GM13976 (cell line): ENCODE results near the gene IGFL2.
"Not testable (repeated sequence)": the region's sequence is repeated elsewhere in the genome, so short reads cannot be mapped to it uniquely, and the experiment has no call there.

Experiments used
- DNase-seq: peaks from one replicate; pipeline ENCODE4 v3.0.0; 2012; ENCODE audit warnings: low spot score
- CTCF ChIP-seq: IDR thresholded peaks from 2 replicates; pipeline ENCODE4 v1.5.1; 2012; ENCODE audit warnings: borderline replicate concordance, mild to moderate bottlenecking; ENCODE audit not compliant: insufficient read depth; ENCODE audit errors: extremely low read depth, missing control alignments, control extremely low read depth
- in situ Hi-C: fragments of 300-500 bp; cut with MboI; formaldehyde crosslinking; loops from one replicate; pipeline ENCODE4 v1.12.0; 2022; ENCODE audit warnings: low sequenced_read_pairs, mixed read lengths, inconsistent platforms; ENCODE audit not compliant: unreplicated experiment

Gene IGFL2

GRCh38 chr19:46147791-46148288 is at the start of gene IGFL2:
IGFL2 (plus strand) TSS chr19:46148238; CDS start chr19:46148279, 41 bp downstream.
- DNase-seq: no peak
- in situ Hi-C loops: no loop called here
- no peak for TF ChIP-seq CTCF

- TF ChIP-seq CTCF: no peak
- DNase-seq: no peak
- in situ Hi-C loops: no loop called here
Observed at GRCh38 chr19:46100344-46100743, 47.7 kb upstream of the IGFL2 start.

- DNase-seq: no peak
- in situ Hi-C loops: no loop called here
Observed at GRCh38 chr19:46101293-46101692, 46.7 kb upstream of the IGFL2 start.

GRCh38 chr19:46102333-46102732 is 45.7 kb upstream of the IGFL2 start:
- DNase-seq, in situ Hi-C loops: not testable (repeated sequence)

More at GRCh38 chr19:46101293-46101692, 46.7 kb upstream of the IGFL2 start:
- no peak for TF ChIP-seq CTCF

- TF ChIP-seq CTCF: no peak
- no peak for DNase-seq
- in situ Hi-C loops: no loop called here
Observed at GRCh38 chr19:46107371-46107770, 40.7 kb upstream of the IGFL2 start.

GRCh38 chr19:46109876-46110275 is 38.2 kb upstream of the IGFL2 start:
- in situ Hi-C loops: no loop called here
- no peak for TF ChIP-seq CTCF
- no peak for DNase-seq

- in situ Hi-C loops: no loop called here
- DNase-seq: no peak
- TF ChIP-seq CTCF: no peak
Observed at GRCh38 chr19:46111376-46111775, 36.7 kb upstream of the IGFL2 start.
